Astrocyte of the cerebellum (primary cell): ENCODE measurements around the gene FBLN5.

Experiments
- DNase-seq: peaks from one replicate; pipeline ENCODE4 v3.0.0-alpha.2; 2011; ENCODE audit warnings: low read depth
- H3K4me3 ChIP-seq: 2 replicates; pipeline ENCODE4 v1.5.1; 2011; ENCODE audit warnings: mild to moderate bottlenecking, low read depth, low read length, moderate library complexity
- in situ Hi-C: cut with HindIII; loops from 2 replicates; pipeline ENCODE4 v1.10.0; 2017; ENCODE audit warnings: low sequenced_read_pairs
- TF ChIP-seq, protein P1 (sequence below): IDR thresholded peaks from 2 replicates; pipeline ENCODE4 v1.5.1; 2012; ENCODE audit warnings: low read length, low read depth, moderate library complexity, mild to moderate bottlenecking; ENCODE audit errors: missing control alignments

Gene FBLN5, protein sequence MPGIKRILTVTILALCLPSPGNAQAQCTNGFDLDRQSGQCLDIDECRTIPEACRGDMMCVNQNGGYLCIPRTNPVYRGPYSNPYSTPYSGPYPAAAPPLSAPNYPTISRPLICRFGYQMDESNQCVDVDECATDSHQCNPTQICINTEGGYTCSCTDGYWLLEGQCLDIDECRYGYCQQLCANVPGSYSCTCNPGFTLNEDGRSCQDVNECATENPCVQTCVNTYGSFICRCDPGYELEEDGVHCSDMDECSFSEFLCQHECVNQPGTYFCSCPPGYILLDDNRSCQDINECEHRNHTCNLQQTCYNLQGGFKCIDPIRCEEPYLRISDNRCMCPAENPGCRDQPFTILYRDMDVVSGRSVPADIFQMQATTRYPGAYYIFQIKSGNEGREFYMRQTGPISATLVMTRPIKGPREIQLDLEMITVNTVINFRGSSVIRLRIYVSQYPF

DNA sequence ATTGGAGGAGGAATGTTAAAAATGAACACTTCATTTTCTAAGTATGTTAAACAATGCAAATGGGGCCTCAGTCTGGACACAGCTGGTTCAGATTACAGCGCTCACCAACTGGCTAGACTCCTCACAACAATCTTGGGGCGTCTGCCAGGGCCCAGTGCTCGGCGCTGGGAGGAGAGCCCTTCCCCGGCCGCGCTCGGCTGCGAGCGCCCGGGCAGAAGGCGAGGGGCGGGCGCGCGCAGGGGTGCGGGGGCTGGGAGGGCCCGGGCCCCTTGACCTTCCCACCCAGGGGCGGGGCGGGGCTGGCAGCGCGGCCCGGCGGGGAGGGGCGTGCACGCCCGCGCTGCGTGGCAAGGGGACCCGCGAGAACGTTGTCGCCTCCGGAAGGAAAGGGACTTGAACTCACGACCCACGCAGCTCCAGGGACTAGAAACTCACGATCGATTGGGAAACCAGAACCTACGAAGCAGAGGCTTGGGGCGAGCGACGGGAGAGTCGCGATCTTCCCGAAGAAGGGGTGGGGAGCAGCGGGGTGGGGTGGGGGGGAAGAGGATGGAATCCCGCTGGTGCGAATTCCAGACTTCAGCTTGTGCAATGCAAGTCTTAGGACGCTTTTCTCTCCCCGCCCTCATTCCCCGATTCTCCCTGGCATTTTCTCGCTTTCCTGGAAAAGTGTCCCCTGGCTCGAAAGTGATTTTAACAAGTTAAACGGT lies at the start of gene FBLN5:
Gene FBLN5 (minus strand): TSS at position 220 of the 710 bp plus-strand sequence. CDS start 465 bp downstream, outside the sequence.
- peak; percentile 73 for DNase-seq
- TF ChIP-seq, protein P1, sequence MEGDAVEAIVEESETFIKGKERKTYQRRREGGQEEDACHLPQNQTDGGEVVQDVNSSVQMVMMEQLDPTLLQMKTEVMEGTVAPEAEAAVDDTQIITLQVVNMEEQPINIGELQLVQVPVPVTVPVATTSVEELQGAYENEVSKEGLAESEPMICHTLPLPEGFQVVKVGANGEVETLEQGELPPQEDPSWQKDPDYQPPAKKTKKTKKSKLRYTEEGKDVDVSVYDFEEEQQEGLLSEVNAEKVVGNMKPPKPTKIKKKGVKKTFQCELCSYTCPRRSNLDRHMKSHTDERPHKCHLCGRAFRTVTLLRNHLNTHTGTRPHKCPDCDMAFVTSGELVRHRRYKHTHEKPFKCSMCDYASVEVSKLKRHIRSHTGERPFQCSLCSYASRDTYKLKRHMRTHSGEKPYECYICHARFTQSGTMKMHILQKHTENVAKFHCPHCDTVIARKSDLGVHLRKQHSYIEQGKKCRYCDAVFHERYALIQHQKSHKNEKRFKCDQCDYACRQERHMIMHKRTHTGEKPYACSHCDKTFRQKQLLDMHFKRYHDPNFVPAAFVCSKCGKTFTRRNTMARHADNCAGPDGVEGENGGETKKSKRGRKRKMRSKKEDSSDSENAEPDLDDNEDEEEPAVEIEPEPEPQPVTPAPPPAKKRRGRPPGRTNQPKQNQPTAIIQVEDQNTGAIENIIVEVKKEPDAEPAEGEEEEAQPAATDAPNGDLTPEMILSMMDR: no peak
- in situ Hi-C loops: no loop called here
- peak within 1 kb of the TSS; percentile 63 for H3K4me3 ChIP-seq

DNA sequence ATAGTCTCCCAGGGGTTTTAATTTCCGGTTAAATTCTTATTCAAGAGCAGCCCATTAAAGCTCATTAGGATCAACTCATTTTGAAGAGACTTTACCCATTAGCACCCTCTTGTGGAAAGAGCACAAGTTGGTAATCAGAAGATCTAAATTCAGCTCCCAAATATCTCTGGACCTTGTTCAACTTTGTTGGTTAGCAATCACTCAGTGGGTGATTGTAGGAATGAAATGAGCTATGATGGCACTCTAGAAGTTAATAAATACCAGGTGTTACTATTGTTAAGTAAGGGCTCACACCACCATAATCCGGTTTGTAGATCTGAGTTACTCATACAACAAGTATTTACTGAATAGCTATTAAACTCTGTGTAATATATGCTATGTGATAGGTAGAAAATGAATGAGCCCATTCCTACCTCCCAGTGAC lies 49.5 kb upstream of the FBLN5 start:
- in situ Hi-C loops: no loop called here

DNA sequence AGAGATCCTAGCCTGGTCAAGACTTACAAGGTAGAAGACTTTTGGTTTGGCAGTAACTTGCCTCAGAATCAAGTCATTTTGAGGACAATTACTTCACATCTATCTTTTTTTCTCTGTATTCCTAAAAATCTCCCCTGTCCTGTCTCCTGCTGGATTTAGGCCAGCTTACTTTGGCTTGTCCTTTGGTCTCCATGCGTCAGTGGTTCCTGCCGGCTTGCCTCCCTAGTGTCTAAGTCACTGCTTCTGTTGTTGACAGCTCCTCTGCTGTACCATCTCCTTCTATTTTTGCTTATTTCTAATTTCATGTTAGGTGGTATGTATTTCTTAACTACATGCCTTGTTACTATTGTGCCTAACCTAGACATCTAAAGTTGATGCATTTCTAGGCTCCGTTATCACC lies 39.7 kb upstream of the FBLN5 start:
- in situ Hi-C loops: no loop called here
- no peak for DNase-seq
- TF ChIP-seq, protein P1: no peak
- no peak overlapping the region for H3K4me3 ChIP-seq

More for the DNA sequence above, 49.5 kb upstream of the FBLN5 start:
- TF ChIP-seq, protein P1: peak; percentile 67
- peak; percentile 78 for DNase-seq
- H3K4me3 ChIP-seq: no peak overlapping the region

DNA sequence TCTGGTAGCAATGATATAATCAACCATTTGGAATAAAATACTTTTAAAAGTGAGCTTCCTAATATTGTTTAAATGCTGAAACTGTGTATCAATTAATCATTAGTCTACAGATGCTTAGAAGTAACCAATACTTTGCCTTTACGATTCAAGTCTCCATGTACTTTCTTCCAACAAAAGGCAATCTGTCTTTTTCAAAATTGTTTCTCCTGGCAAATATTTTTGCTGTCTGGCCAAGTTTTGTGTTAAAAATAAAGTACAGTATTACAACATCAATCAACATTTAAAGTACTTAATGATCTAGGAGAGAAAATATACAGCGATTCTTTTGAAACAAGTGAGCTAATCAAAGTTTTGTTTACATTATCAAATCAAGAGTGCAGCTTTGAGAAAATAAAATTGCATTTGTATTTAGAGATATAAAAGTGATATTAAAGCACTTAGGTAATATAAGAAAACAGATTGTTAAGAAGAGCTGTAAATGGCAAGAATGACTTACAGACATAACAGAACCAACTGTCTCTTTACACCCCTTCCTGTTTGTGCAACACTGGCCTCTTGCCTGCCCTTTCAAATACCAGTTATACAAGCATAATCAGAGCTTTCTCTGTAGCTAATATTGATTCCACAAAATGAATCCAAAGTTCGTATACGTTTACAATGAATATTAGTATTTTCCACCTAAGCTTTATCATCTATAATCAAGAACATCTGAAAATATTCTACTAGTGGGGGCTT lies 38.2 kb upstream of the FBLN5 start:
- no peak for DNase-seq

DNA sequence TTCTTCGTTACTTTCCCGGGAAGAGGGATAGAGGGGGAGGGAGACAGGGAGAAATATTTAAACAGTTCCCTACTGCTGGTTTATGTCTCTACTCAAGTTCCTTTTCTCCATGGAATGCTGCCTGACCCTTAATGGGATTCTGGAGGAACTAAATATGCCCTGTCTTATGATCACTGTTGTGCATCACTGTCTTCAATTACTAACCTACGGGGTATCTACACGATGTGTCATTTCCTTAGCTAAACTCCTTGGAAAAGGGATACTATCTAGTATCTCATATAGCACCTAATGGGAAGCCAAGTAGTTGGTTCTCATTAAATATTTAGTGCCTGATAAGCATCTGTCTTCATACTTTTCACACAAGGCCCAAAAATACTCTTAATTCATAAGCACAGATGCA lies 37.5 kb upstream of the FBLN5 start:
- in situ Hi-C loops: no loop called here
- DNase-seq: no peak
- TF ChIP-seq, protein P1: no peak
- H3K4me3 ChIP-seq: no peak overlapping the region

More for the DNA sequence above, 38.2 kb upstream of the FBLN5 start:
- in situ Hi-C loops: no loop called here
- TF ChIP-seq, protein P1: no peak
- no peak overlapping the region for H3K4me3 ChIP-seq

GRCh38 chr14:91983588-91983987 lies 36.1 kb upstream of the FBLN5 start:
- DNase-seq: no peak
- in situ Hi-C loops: no loop called here
- H3K4me3 ChIP-seq: no peak overlapping the region
- TF ChIP-seq, protein P1: no peak
